ENCODE measurements around the gene COL5A3.
"Not testable (repeated sequence)": the region's sequence is repeated elsewhere in the genome, so short reads cannot be mapped to it uniquely, and the experiment has no call there.

COL5A3 gene

GRCh38 chr19:9935506-9936325 lies 74.6 kb downstream of the COL5A3 start:
- DNase-seq, result no peak

- DNase-seq, result no peak
Measured at GRCh38 chr19:9934132-9934950, 76.0 kb downstream of the COL5A3 start.

GRCh38 chr19:9932835-9933234 lies 77.5 kb downstream of the COL5A3 start:
- DNase-seq, result no peak

- no peak for DNase-seq
Measured at GRCh38 chr19:9931629-9932028, 78.7 kb downstream of the COL5A3 start.

GRCh38 chr19:9923440-9923839 lies 86.9 kb downstream of the COL5A3 start:
- no peak for DNase-seq

- DNase-seq, result not testable (repeated sequence)
Measured at GRCh38 chr19:9922782-9923379, 87.4 kb downstream of the COL5A3 start.

- peak; percentile 25 for DNase-seq
Measured at GRCh38 chr19:9917321-9917720, 93.0 kb downstream of the COL5A3 start.

- no peak for DNase-seq
Measured at GRCh38 chr19:9916719-9917118, 93.6 kb downstream of the COL5A3 start.

- DNase-seq, result peak; percentile 73
Measured at GRCh38 chr19:9914315-9915207, 95.7 kb downstream of the COL5A3 start.

- DNase-seq, result no peak
Measured at GRCh38 chr19:9914001-9914314, 96.3 kb downstream of the COL5A3 start.

- DNase-seq, result no peak
Measured at GRCh38 chr19:9913237-9914000, 96.9 kb downstream of the COL5A3 start.

GRCh38 chr19:9912551-9913236 lies 97.6 kb downstream of the COL5A3 start:
- no peak for DNase-seq

- no peak for DNase-seq
Measured at GRCh38 chr19:9911524-9912185, 98.6 kb downstream of the COL5A3 start.

- DNase-seq, result no peak
Measured at GRCh38 chr19:9910625-9911024, 99.7 kb downstream of the COL5A3 start.

Measured in NCI-H1092 treated with DMSO at 0.1 percent for 48 hours (cell line).